Stomach (tissue), 9 donors: Measurements from ENCODE around the gene ISOC1. TPM values are rescaled to one million over a fixed set of nuclear protein-coding genes. Genes with fewer than 3 reads are reported as not detected.

Experiments used
- DNase-seq, 2 donors: peaks; one replicate each; pipeline versions ENCODE4 v3.0.0 to v3.0.0-alpha.2; 2013 to 2019
- H3K27ac ChIP-seq, 5 donors: fragments of 200-600 bp in 4 of 5; sonication (generic) in 4 of 5; one replicate each; pipeline ENCODE4 v1.5.1; 2013 to 2019; ENCODE audit warnings: mild to moderate bottlenecking in 1 of 5, moderate library complexity in 1 of 5
- H3K27me3 ChIP-seq, 3 donors: fragments of 200-600 bp; sonication (generic); one replicate each; pipeline ENCODE4 v1.5.1; 2017 to 2019; ENCODE audit warnings: mixed run types in 1 of 3
- H3K36me3 ChIP-seq, 4 donors: fragments of 200-600 bp; sonication (generic); 1 replicate in 3 of 4; 2 replicates in 1 of 4; pipeline ENCODE4 v1.5.1; 2016 to 2019
- H3K4me1 ChIP-seq, 4 donors: fragments of 200-600 bp; sonication (generic); one replicate each; pipeline ENCODE4 v1.5.1; 2016 to 2019
- H3K4me3 ChIP-seq, 4 donors: fragments of 200-600 bp; sonication (generic) in 3 of 4; one replicate each; pipeline ENCODE4 v1.5.1; 2016 to 2019; ENCODE audit warnings: mild to moderate bottlenecking in 1 of 4
- H3K9me3 ChIP-seq, 4 donors: fragments of 200-600 bp; sonication (generic); one replicate each; pipeline ENCODE4 v1.5.1; 2016 to 2019
- CTCF ChIP-seq, 7 experiments: fragments of 450-650 bp in 4 of 7; fragments of 200-600 bp in 3 of 7; sonication (generic) in 3 of 7; IDR thresholded peaks; one replicate each; pipeline ENCODE4 v1.5.1; 2016 to 2019; ENCODE audit warnings: antibody characterized with exemption in 7 of 7, control low read depth in 2 of 7, mild to moderate bottlenecking in 1 of 7
- EP300 ChIP-seq: sonication (generic); formaldehyde crosslinking; IDR thresholded peaks from one replicate; pipeline ENCODE4 v1.6.1; 2017; ENCODE audit warnings: antibody characterized with exemption
- POLR2A ChIP-seq, 4 donors: fragments of 450-650 bp; IDR thresholded peaks; one replicate each; pipeline ENCODE4 v1.6.1; 2016; ENCODE audit warnings: antibody characterized with exemption in 4 of 4, control low read depth in 2 of 4, mild to moderate bottlenecking in 1 of 4, moderate library complexity in 1 of 4
- POLR2AphosphoS5 ChIP-seq, 3 donors: sonication (generic); formaldehyde crosslinking; IDR thresholded peaks; one replicate each; pipeline ENCODE4 v1.6.1; 2016; ENCODE audit warnings: antibody characterized with exemption in 3 of 3
- WGBS, 5 donors: extraction: QIAGEN DNeasy Blood & Tissue Kit in 3 of 5; methylation state at CpG; one replicate each; pipeline versions ENCODE4 v1.1.5 to v1.1.7; 2013 to 2018; 5-methylcytosine and 5-hydroxymethylcytosine counted together
- intact Hi-C: fragments of 100-400 bp; cut with DNase I; formaldehyde crosslinking; loops from one replicate; pipeline ENCODE4 v1.15.1; 2023; ENCODE audit warnings: low total_unique reads
- polyA plus RNA-seq, 3 donors: library from polyadenylated mRNA; stranded (reverse); fragments of 200-250 nt; gene quantifications; one replicate each; pipeline ENCODE4 v1.2.3, GENCODE V29; 2013
- small RNA-seq, 4 donors: library from RNA; depleted of rRNA; stranded (forward); fragments of <200 nt; gene quantifications; one replicate each; pipeline ENCODE3, GENCODE V24; 2016
- total RNA-seq, 5 donors: library from RNA; depleted of rRNA; stranded (reverse); fragments of >200 nt; gene quantifications; one replicate each; pipeline versions ENCODE4 v1.1.0 to v1.2.3, GENCODE V29; 2014 to 2016
- donor health status: healthy with polysubstance abuse.
- donor health status: Bipolar disorder and iron deficiency.
- donor health status: healthy.

ISOC1 gene
- total and polyA plus RNA-seq, 8 donors: 3.1 to 39.4 (median 18.3) TPM; not detected in 1

DNA sequence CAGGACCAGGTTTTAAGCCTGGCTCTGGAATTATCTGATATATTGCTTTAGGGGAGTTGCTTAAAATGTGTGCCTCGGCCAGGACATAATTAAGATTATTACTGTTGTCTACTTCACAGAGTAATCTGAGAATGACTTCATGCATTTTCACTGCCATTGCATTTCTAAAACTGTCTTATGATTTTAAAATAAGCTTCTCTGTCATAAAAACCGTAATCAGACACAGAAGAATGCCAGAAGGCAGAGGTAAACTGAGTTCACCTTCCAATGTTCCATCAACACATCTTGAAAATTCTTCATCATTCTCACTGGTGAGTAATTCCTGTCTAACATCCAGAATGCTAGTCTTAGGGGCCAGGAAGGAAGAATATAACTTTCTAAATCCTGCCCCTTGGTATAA, 47.1 kb downstream of the ISOC1 start:
- peaks cover 0 to 5% (median 0%) of the 10 kb centered on the region in 4 donors for H3K9me3 ChIP-seq
- H3K4me3 ChIP-seq: no peak overlapping the region
- no peak overlapping the region for H3K27ac ChIP-seq
- H3K27me3 ChIP-seq: no peaks in the 10 kb centered on the region
- no peaks in the 10 kb centered on the region for H3K36me3 ChIP-seq
- no peaks in the 10 kb centered on the region for H3K4me1 ChIP-seq
- no peak for TF ChIP-seq EP300
- no peak for TF ChIP-seq CTCF (IDR thresholded peaks at IDR 0.05)
- no peak for TF ChIP-seq POLR2A (IDR thresholded peaks at IDR 0.05)
- no peak for TF ChIP-seq POLR2AphosphoS5 (IDR thresholded peaks at IDR 0.05)
- intact Hi-C loops: no loop called here
- no peak for DNase-seq
- 53 to 74% (median 63%) methylated on average over 2 of the region's 2 CpGs for WGBS, 5 donors

DNA sequence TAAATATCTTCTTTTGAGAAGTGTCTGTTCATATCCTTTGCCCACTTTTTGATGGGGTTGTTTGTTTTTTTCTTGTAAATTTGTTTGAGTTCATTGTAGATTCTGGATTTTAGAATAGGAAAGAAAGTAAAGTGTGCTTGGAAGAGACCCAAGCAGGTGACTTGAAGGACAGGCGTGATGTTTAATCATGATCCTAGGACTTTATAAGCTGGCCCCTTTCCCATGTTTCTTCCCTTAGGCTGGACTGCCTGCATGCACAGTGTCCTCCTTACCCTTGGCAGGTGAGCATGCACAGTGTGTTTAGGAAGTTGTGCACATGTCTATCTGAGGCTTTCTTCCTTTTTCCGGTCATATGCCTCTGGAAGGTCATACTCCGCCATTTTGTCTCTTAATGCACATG, 61.3 kb downstream of the ISOC1 start:
- Histone ChIP-seq H3K9me3 (peaks cover 0 to 36% (median 13%) of the 10 kb centered on the region in 4 donors), H3K27me3 (no peaks in the 10 kb centered on the region), H3K36me3 (no peaks in the 10 kb centered on the region), H3K4me1 (no peaks in the 10 kb centered on the region), H3K27ac (no peak overlapping the region), H3K4me3 (no peak overlapping the region)
- DNase-seq: no peak
- TF ChIP-seq POLR2AphosphoS5 (IDR thresholded peaks at IDR 0.05): no peak
- TF ChIP-seq CTCF (IDR thresholded peaks at IDR 0.05): no peak
- TF ChIP-seq POLR2A (IDR thresholded peaks at IDR 0.05): no peak
- no peak for TF ChIP-seq EP300
- WGBS, 5 donors: 86 to 92% (median 91%) methylated on average over 3 of the region's 3 CpGs
- intact Hi-C loops: no loop called here

GRCh38 chr5:129161830-129162229, 67.3 kb downstream of the ISOC1 start:
- TF ChIP-seq EP300 (no peak), CTCF (IDR thresholded peaks at IDR 0.05) (no peak), POLR2A (IDR thresholded peaks at IDR 0.05) (no peak), POLR2AphosphoS5 (IDR thresholded peaks at IDR 0.05) (no peak)
- H3K27ac ChIP-seq: no peak overlapping the region
- no peak overlapping the region for H3K4me3 ChIP-seq
- no peak for DNase-seq
- H3K4me1 ChIP-seq: no peaks in the 10 kb centered on the region
- intact Hi-C loops: no loop called here
- peaks cover 10 to 58% (median 29%) of the 10 kb centered on the region in 4 donors for H3K9me3 ChIP-seq
- H3K36me3 ChIP-seq: no peaks in the 10 kb centered on the region
- H3K27me3 ChIP-seq: no peaks in the 10 kb centered on the region

Small RNAs within 50 kb of the gene (small RNA-seq; reads per million reads assigned to genes)
- gene MIR4633: 0 reads per million in 4 donors

Other genes with a start within 250 kb of the ISOC1 start
- 1 to 10 TPM in 2 of 5 donors, not detected in 3; 2.3 to 2.8 TPM for gene SLC27A6, start 129.3 kb upstream of the ISOC1 start, total RNA-seq
- gene SLC27A6, start 129.3 kb upstream of the ISOC1 start, polyA plus RNA-seq: 1 to 10 TPM in 1 of 3 donors, not detected in 2; 1.6 TPM